Measurements from ENCODE around the gene PTPRD. TPM values are rescaled to one million over a fixed set of nuclear protein-coding genes. Genes with fewer than 3 reads are reported as not detected.
A peak's percentile ranks its signal among the peaks of the same experiment; 100 is the strongest.
"Not testable (repeated sequence)": the region's sequence is repeated elsewhere in the genome, so short reads cannot be mapped to it uniquely, and the experiment has no call there.

Gene PTPRD
- total RNA-seq, 1 donor from 2014 or later, result 85.4 TPM

DNA sequence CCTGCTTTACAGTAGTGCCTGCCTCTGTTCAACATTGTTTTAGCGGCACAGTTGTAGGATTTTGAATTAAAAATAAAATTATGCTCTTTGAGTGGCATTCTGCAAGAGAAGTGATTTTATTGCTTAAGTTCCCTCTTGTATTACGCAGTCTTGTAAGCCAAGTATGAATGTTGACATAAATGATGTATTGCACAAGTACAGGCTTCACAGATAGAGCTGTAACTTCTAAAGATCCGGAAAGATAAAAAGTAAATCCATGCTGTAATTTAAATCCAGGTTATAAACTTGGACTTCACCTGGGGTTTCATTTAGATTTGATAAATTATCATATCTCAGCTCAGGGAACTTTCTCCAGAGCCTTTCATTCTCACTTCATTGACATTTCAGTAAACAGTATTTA, 1114.7 kb downstream of the PTPRD start:
- no peak for DNase-seq (ENCODE audit: low read depth)

DNA sequence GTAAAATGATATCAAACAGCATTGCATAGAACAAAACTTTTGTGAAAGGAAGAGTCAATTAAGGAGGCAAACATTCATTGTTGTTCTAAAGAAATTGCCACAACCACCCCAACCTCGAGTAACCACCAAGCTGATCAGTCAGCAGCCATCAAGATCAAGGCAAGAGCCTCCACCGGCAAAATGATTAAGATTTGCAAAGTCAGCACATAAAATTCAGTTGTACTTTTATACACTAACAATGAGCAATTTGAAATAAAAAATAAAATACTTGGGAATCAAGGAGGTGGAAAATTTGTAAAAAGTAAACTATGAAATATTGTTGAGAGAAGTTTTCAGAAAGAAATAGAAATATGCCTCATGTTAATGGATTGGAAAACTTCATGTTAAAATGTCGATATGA, 1118.5 kb downstream of the PTPRD start:
- DNase-seq (ENCODE audit: low read depth), result no peak

DNA sequence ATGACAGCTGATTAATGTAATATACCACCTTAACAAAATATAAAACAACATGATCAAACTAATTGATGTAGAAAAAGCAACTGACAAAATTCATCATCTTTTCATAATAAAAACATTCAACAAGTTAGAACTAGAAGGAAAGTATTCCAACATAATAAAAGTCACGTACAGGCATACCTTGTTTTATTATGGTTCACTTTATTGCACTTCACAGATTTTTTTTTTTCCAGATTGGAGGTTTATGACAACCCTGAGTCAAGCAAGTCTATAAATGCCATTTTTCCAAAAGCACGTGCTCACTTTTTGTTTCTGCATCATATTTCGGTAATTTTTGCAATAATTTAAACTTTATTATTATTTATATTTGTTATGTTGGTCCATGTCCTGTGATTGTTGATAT, 1120.3 kb downstream of the PTPRD start:
- DNase-seq (ENCODE audit: low read depth), result no peak

DNA sequence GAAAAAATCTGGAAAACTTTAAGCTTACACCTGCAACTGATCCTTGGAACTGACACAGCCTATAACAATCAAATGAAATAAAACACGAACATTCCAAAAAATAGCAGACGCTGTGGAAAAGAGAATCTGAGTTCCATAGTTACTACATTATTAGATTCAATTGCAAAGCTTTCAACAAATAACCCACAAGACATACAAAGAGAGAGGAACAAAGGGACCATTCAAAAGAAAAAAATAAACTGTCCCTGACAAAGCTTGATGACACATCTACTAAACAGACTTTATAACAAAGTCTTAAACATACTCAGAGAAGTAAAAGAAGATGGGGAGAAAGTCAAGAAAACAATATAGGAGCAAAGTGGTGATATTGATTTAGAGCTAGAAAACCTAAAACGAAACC, 1123.6 kb downstream of the PTPRD start:
- no peak for DNase-seq (ENCODE audit: low read depth)

DNA sequence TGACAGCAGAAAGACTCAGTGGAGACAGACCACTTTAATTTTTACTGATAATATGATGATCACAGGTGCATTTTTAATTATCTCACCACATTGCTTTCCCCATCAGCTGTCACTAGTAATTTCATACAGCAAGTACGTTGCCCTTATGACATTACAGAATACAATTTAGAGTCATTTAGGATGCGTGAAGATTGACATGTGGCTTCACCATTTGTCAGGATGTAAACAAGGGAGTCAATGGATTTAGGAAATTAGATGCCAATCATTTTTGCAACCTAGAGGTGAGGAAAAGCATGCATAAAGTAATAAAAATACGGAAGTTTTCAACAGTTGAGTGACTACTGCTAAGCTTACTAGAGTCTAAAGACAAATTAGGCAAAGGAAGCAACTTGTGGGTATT, 1129.6 kb downstream of the PTPRD start:
- DNase-seq (ENCODE audit: low read depth), result no peak

DNA sequence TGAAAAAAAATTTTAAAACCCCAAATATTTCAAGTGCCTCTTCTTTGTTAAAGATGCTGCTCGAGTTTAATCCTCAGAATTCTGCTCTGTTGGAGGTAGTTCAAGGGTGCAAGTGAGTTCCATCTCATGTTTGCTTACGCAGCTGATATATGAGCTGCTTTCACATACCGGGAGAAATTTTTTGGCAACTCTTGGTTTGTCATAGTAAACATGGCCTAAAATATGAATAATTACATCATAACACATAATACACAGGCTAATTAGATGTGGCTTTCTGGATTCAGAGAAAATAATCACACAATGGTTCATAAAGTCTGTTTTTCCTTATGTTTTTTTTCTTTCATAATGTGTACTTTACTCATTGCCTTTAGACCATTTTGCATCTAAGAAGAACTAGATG, 1134.1 kb downstream of the PTPRD start:
- DNase-seq (ENCODE audit: low read depth), result no peak

DNA sequence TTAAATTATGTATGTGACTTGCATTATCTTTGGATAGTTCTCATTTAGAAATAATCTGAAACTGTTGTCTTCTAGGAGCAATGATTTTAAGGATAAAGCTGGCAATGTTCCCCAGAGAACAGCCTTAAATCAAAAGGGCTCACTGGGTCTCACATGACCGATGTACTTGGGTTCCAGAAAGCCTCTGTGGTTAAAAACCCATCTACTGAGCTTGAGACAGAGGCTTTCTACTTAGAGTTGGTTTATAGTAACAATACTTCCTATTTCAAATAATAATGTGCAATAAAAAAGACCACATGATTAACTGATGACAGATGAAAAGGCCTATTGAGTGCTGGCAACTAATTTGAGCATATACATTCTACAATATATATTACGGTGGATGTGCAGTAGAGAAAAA, 1143.5 kb downstream of the PTPRD start:
- DNase-seq (ENCODE audit: low read depth), result no peak

DNA sequence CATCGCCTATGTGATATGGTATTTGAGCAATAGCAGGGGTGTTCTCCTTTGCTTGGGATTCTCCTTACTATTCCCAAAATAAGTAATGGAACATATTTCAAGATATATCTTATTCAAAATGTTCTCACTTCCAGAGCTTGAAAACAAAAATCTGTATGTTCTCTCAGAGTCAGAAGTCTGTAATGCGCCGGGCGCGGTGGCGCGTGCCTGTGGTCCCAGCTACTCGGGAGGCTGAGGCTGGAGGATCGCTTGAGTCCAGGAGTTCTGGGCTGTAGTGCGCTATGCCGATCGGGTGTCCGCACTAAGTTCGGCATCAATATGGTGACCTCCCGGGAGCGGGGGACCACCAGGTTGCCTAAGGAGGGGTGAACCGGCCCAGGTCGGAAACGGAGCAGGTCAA, 1170.9 kb downstream of the PTPRD start:
- DNase-seq (ENCODE audit: low read depth), result not testable (repeated sequence)

DNA sequence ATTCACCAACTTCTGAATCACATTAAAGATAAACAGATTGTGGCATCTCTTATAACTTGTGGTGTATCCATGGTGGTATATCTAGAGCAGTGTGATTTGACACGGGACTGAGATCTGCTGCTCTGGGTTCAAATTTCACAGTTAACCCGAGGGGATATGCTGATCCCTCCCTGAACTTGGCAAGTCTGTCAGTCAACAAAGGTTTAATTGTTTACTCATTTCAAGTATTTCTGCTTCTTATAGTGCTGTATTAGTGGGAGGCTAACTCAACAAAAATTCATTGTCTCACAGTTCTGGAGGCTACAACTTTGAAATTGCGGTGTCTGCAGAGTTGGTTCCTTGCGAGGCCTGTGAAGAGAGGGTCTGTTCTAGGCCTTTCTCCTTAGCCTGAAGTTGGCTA, 1175.2 kb downstream of the PTPRD start:
- DNase-seq (ENCODE audit: low read depth), result no peak

DNA sequence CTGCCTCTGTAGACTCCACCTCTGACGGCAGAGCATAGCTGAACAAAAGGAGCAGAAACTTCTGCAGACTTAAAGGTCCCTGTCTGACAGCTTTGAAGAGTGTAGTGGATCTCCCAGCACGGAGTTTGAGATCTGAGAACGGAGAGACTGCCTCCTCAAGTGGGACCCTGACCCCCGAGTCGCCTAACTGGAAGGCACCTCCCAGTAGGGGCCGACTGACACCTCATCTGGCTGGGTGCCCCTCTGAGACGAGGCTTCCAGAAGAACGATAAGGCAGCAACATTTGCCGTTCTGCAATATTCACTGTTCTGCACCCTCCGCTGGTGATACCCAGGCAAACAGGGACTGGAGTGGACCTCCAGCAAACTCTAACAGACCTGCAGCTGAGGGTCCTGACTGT, 1186.3 kb downstream of the PTPRD start:
- not testable (repeated sequence) for DNase-seq (ENCODE audit: low read depth)

DNA sequence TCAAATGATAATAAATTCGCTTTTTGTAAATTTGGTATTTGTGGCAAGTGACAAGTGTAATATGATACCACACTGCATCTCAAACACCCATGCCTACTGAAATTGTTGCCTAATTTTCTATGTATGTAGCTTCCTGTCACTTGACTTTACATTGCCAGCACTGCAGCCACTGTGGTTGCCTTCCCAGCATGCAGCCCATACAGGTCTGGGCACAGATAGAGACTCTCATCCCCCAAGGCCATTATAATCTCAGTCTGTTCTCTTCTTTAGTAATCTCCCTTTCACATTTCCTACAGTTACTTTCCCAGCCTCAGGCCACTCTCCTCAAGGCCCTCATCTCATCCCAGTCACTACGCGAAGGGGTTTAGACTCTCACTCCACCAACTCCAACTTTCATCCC, 1200.6 kb downstream of the PTPRD start:
- DNase-seq (ENCODE audit: low read depth), result no peak

DNA sequence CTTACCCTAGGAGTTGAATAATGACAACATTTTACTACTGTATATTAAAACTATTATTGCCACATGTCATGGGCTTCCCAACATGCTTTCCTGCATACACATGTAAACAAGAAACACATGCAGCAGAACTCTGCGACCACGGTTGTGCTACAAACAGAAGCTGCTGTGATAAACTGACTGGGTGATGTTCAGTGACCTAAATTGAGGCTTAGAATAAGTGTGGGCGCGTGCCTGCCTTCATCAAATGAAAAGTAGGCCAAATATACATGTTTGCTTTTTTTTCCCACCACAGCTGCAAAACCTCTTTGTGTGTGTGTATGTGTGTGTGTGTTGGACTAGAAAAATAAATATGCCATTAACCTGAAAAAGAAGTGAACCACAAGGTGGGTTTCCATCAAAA, 1202.1 kb downstream of the PTPRD start:
- DNase-seq (ENCODE audit: low read depth), result no peak

DNA sequence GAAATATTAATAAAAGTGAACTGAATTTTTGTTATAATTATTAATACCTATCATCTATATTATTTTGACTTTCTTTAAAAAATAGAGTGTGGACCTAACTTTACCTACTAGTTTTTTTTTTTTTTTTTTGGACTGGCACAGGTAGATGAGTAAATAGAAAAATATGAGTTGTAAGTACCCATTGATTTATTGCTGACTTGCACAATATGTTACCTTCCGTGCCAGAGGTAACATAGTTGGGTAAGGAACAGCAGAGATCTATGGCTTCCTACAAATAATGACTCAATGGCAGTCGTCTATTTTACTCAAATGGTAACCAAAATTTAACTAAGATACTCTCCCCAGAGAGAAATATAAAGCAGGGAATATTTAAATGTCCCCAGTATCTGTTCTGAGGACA, 1212.8 kb downstream of the PTPRD start:
- DNase-seq (ENCODE audit: low read depth), result no peak

DNA sequence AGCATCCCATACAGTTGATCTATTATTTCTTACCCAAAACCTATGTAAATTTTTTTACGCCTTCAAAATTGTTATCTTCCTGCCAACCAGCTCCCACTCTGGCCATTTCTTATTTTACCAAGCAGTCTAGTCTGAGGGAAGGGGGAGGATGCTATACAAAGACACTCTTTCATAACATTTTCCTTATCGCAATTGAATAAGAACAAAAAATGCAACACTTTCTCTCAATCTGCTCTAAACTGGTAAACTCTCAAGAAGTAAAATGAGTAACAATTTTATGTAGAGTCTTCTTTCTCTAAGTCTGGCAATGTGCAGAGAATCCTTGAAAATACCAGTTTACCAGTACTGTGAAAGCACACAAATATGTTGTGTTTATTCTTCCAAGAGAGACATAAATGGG, 1216.3 kb downstream of the PTPRD start:
- DNase-seq (ENCODE audit: low read depth), result no peak

DNA sequence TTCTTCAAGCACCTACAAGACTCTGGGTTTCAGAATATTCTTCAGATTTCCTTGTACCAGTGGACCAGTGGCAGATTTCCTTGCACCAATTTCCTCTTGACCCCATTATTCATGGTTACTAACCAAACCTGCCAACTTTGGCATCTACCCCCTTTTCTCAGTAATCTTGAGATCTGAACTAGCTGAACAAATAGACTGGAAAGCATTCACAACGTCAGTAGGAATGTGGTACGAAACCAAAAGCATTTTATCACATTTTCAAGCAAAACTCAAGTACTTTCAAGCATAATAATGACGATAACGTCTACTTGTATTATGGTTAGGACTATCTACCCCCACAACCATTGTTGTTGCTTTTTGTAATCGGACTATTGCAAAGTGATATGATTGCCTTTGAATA, 1217.3 kb downstream of the PTPRD start:
- no peak for DNase-seq (ENCODE audit: low read depth)

DNA sequence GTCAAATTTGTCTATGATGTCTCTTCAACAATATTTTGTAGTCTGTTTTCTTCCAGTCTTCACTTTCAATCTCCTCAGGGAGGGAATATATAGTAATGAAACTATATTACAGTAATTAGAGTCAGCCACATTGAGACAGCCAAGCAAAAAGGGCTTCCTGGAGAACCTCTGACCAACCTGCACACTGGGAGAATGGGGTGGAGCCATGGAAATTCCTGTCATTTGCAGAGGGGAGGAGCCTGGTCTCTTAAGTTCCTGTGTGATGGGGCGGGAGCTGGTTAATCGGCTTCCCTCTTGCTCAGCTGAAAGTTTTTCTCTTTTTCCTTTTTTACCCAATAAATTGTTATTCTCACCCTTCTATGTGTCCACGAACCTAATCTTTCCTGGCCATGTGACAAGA, 1220.0 kb downstream of the PTPRD start:
- no peak for DNase-seq (ENCODE audit: low read depth)

DNA sequence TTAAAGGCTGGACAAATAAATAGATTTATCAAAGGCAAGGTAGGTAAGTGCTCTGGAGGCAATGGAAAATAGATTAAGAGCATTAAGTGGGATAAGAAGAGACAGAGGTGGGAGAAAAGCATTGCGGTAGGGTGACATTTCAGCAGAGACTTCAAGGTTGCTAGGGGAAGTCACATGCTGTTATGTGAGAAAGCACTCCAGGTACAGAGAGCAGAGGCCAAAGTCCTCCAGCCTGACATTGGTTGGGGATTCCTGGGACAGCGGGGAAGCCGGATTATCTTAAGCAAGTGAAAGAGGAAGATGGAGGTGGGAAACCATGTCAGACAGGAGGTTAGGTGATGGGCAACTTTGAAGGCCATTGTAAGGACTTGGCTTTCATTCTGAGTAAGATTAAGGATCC, 1222.9 kb downstream of the PTPRD start:
- DNase-seq (ENCODE audit: low read depth), result no peak

DNA sequence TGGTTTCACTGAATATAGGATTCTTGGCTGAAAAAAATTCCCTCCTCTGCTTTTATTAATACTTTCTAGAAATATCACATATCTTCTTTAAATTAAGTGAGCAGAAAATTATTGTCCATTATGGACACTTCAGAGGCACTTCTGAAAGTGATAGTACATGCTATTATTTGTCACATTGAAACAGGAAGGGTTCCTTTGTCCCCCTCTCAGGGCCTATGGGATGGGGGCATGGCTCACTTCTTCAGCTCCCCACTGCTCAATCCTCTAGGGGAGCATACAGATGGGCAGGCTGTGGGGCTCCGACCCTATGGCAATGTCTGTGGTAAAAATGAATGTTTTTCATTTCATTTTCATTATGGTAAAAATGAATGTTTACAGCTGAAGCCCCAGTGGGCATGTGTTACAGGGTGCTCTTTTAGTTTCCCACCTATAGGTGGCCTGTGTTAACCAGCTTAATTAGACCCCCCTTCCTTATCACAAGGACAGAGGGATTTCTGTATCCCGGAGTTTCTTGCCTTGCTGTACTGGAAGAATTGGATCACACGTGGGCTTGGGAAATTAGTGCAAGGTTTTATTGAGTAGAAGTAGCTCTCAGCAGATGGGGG, 1225.2 kb downstream of the PTPRD start:
- DNase-seq (ENCODE audit: low read depth), result no peak

DNA sequence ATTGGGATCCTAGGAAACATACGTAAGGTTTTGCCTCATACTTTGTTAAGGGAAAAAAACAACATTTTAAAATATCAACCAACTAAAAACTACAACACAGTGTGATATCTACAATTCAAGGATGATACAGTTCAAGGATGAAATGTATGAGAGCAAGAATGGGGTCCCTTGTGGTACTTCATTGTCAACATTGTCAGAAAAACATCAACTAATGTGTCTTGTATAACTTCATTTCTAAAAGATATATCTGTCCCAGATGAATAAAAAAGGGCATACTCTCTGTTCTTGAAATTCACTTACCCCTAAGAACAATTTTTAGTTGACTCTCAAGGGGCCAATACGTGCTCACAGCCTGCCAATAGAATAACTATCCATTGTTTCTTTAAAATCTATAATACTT, 1250.5 kb downstream of the PTPRD start:
- no peak for DNase-seq (ENCODE audit: low read depth)

DNA sequence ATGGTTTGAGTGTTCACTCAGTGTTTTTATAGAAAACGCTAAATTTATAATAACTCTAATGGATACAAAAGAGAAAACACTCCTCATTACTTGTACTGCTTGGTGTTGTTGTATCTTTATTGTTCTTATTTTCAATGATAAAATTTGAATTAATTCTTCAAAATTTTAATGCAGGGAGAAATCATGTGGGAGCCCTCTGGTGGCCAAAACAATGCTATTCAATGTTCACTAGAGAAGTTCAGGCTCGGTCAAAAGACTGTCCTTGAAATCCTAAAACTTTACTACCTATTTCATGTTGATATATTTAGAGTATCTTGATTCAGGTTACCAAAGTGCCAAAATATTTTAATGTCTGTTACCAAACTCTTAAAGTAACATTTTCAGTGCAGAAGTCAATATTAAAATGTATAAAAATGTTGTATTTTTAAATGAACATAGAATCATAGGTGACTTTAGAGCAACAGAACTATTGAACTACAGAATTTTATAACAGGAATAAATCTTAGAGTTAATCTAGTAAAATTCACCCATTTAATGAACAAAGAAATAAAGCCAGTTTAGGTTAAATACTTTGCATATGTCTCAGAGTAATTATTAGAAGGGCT, 1259.8 kb downstream of the PTPRD start:
- DNase-seq (ENCODE audit: low read depth), result peak; percentile 4

DNA sequence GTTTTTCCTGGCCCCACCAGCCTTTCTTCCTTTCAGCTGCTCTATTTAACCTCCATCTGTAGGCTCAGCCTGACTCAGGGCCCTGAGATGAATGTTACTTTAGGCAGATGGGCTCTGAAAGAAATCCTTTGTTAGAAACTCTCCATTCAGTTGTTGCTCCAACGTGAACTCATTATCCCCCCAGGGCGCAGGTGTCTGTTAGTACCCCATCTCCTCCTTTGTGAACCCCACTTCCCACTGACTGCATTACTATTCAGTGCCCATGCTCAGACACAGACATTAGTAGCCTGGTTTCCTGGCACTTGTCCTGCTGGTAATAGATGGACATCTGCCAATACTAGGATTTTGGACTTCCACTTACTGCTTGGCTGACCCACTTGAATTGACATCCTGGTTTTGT, 1271.6 kb downstream of the PTPRD start:
- no peak for DNase-seq (ENCODE audit: low read depth)

DNA sequence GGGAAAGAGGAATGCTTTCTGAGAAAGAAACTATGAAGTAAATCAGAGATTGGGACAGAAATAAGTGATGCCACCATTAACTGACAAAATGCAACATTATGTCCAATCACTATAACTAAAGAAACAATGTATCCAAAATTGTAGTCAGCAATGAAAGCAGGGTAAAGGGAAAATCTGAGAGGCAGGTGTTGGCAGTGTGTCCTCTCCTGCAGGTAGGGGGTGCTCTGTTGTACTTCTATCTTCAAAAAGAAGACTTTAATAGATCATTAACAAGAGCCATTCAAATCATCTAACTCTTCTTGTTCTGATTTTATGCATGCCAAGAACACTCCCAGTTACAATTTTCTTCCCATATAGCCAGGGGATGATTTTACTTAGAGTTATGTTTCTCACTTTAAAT, 1275.7 kb downstream of the PTPRD start:
- DNase-seq (ENCODE audit: low read depth), result no peak

DNA sequence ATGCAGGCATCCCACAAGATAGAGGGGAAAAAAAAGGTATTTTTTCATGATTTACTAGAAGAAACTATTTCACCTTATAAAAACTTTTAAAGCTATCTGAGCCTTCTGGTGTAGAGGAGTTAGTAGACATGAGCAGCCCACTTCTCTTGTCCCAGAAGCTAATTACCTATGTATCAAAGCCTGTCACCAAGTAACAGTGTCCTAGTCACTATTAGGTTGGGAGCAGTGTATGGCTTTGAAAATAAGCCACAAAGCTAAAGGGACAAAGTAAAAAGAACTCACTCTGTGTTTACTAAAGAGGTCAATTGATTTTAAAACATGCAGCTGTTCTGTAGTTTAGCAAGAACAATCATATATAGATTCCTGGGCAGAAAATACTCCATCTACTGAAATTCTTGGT, 1286.1 kb downstream of the PTPRD start:
- DNase-seq (ENCODE audit: low read depth), result peak; percentile 7

DNA sequence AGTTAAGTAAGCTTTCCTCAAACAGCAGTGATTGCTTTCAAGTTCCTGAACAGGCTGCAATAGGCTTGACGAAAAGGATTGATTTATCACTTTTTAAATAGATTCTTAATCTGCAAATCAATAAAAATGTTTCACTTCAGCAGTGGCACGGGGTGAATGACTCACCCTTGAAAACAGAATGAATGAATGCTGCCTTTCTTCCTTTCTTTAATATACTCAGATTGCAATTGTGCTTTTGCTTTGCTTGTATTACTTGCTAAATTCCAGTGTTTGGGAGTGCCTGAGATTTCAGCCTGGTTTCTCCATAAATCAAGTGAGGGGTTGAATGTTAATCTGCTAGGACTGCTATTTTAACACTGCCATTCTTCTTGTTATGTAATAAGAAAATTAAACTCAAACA, 1293.8 kb downstream of the PTPRD start:
- no peak for DNase-seq (ENCODE audit: low read depth)
